CD8-positive, alpha-beta memory T cell (primary cell): Measurements from ENCODE around the gene BFSP1. TPM values are rescaled to one million over a fixed set of nuclear protein-coding genes. Genes with fewer than 3 reads are reported as not detected.

Experiments
- CTCF ChIA-PET: fragments of 350-600 bp; sonication (Branson Sonifier 250); formaldehyde crosslinking; loops from one replicate; lab custom pipeline; 2021; ENCODE audit warnings: antibody characterized with exemption; lab: Charles Lee
- POLR2A ChIA-PET: fragments of 350-600 bp; sonication (Branson Sonifier 250); formaldehyde crosslinking; loops from one replicate; lab custom pipeline; 2021; ENCODE audit warnings: antibody characterized with exemption; lab: Charles Lee
- DNase-seq, 5 donors: peaks; one replicate each; pipeline versions ENCODE4 v3.0.0 to v3.0.0-alpha.2; 2020 to 2022; ENCODE audit warnings: mixed read lengths in 1 of 5
- H3K27ac ChIP-seq: one replicate; pipeline ENCODE4 v1.7.0; 2013; ENCODE audit warnings: low read depth, mild to moderate bottlenecking, low read length, moderate library complexity
- H3K27me3 ChIP-seq: 2 replicates; pipeline ENCODE4 v1.7.0; 2013; ENCODE audit warnings: low read length, mild to moderate bottlenecking; ENCODE audit not compliant: insufficient read depth, poor library complexity, severe bottlenecking
- H3K36me3 ChIP-seq: 2 replicates; pipeline ENCODE4 v1.7.0; 2013; ENCODE audit warnings: mild to moderate bottlenecking, low read length, moderate library complexity; ENCODE audit not compliant: insufficient read depth
- H3K4me1 ChIP-seq: 2 replicates; pipeline ENCODE4 v1.7.0; 2013; ENCODE audit warnings: mild to moderate bottlenecking, low read length, moderate library complexity; ENCODE audit not compliant: insufficient read depth
- H3K4me3 ChIP-seq: 2 replicates; pipeline ENCODE4 v1.7.0; 2013; ENCODE audit warnings: mild to moderate bottlenecking, low read length
- H3K9me3 ChIP-seq: 2 replicates; pipeline ENCODE4 v1.7.0; 2013; ENCODE audit warnings: mild to moderate bottlenecking, low read length
- H3K27ac Mint-ChIP-seq, 8 donors: one replicate each; pipeline ENCODE4 v1.8.0; 2020 to 2021; ENCODE audit warnings: mixed read lengths in 8 of 8, mild to moderate bottlenecking in 6 of 8, inconsistent platforms in 3 of 8, moderate library complexity in 3 of 8
- H3K27me3 Mint-ChIP-seq, 2 donors: one replicate each; pipeline ENCODE4 v1.8.0; 2020 to 2021; ENCODE audit warnings: mixed read lengths in 2 of 2, mild to moderate bottlenecking in 1 of 2, moderate library complexity in 1 of 2
- H3K36me3 Mint-ChIP-seq, 3 donors: one replicate each; pipeline ENCODE4 v1.8.0; 2020 to 2021; ENCODE audit warnings: mixed read lengths in 3 of 3, inconsistent platforms in 1 of 3, mild to moderate bottlenecking in 1 of 3
- H3K4me1 Mint-ChIP-seq, 3 donors: one replicate each; pipeline ENCODE4 v1.8.0; 2020 to 2021; ENCODE audit warnings: mixed read lengths in 3 of 3, inconsistent platforms in 1 of 3, mild to moderate bottlenecking in 1 of 3
- H3K4me3 Mint-ChIP-seq, 7 donors: one replicate each; pipeline ENCODE4 v1.8.0; 2020 to 2021; ENCODE audit warnings: mixed read lengths in 7 of 7, mild to moderate bottlenecking in 6 of 7, moderate library complexity in 4 of 7, inconsistent platforms in 2 of 7
- H3K9me3 Mint-ChIP-seq, 5 donors: one replicate each; pipeline ENCODE4 v1.8.0; 2020 to 2022; ENCODE audit warnings: mixed read lengths in 5 of 5, mild to moderate bottlenecking in 3 of 5, moderate library complexity in 2 of 5, inconsistent platforms in 1 of 5
- polyA plus RNA-seq: library from polyadenylated mRNA; unstranded; fragments of 300-500 nt; fragmentation: Illumina TruSeq; gene quantifications from one replicate; pipeline ENCODE4 v1.2.3, GENCODE V29; 2021
- total RNA-seq, 2 experiments: library from RNA; stranded (reverse); gene quantifications; one replicate each; pipeline ENCODE4 v1.2.3, GENCODE V29; 2021

The BFSP1 gene
- total RNA-seq (under 1 TPM; 0.24 to 0.26 TPM), polyA plus RNA-seq (1.8 TPM)

GRCh38 chr20:17530716-17531664 is at the start of gene BFSP1:
Gene BFSP1 (minus strand): TSS chr20:17531379. CDS start chr20:17531329, 50 bp downstream.
- H3K27me3 ChIP-seq, result no peaks in the 10 kb centered on the region
- no peaks in the 10 kb centered on the region for H3K36me3 ChIP-seq
- DNase-seq, result peak in 3 of 5 donors; percentile 16 to 55 (median 31)
- H3K9me3 ChIP-seq, result no peaks in the 10 kb centered on the region
- H3K27ac ChIP-seq, result peak within 1 kb of the TSS; percentile 38
- H3K27ac Mint-ChIP-seq, result peak within 1 kb of the TSS in 5 of 8 donors; percentile 78 to 87 (median 81)
- CTCF ChIA-PET, result interaction anchor here (0.7 to 1.2 kb wide), 3 partner anchors 26 to 84 kb away, joined by 3 to 6 read pairs (median 3); no protein-coding TSS in a partner anchor
- peaks cover 4% of the 10 kb centered on the region for H3K4me1 ChIP-seq
- peak within 1 kb of the TSS; percentile 47 for H3K4me3 ChIP-seq
- POLR2A ChIA-PET, result interaction anchor here (0.7 to 1.5 kb wide), 4 partner anchors 40 to 977 kb away, joined by 3 to 6 read pairs (median 4); partner anchors contain the start of genes RRBP1 and SEC23B
- peaks cover 11 to 21% (median 18%) of the 10 kb centered on the region in 3 donors for H3K4me1 Mint-ChIP-seq
- H3K9me3 Mint-ChIP-seq, result no peaks in the 10 kb centered on the region
- H3K36me3 Mint-ChIP-seq, result no peaks in the 10 kb centered on the region
- H3K4me3 Mint-ChIP-seq, result peak within 1 kb of the TSS; percentile 83 to 95 (median 88)
- H3K27me3 Mint-ChIP-seq, result peaks cover 5 to 10% of the 10 kb centered on the region in 2 donors

GRCh38 chr20:17580895-17581294 is 49.7 kb upstream of the BFSP1 start:
- no peaks in the 10 kb centered on the region for H3K9me3 Mint-ChIP-seq
- Histone ChIP-seq H3K4me1 (no peaks in the 10 kb centered on the region), H3K9me3 (no peaks in the 10 kb centered on the region), H3K4me3 (no peak overlapping the region), H3K27ac (no peak overlapping the region), H3K27me3 (no peaks in the 10 kb centered on the region), H3K36me3 (no peaks in the 10 kb centered on the region)
- H3K27me3 Mint-ChIP-seq, result no peaks in the 10 kb centered on the region
- H3K27ac Mint-ChIP-seq, result peak overlapping the region in 1 of 8 donors; percentile 2
- H3K4me1 Mint-ChIP-seq, result peaks cover 39 to 59% (median 40%) of the 10 kb centered on the region in 3 donors
- no peak for DNase-seq
- no peak overlapping the region for H3K4me3 Mint-ChIP-seq
- H3K36me3 Mint-ChIP-seq, result peaks cover 0 to 16% (median 1%) of the 10 kb centered on the region in 3 donors
- ChIA-PET CTCF (interaction anchor here (1.0 kb wide), 1 partner anchor 14 kb away, joined by 3 read pairs; no protein-coding TSS in a partner anchor), POLR2A (no interaction called here)

- ChIA-PET CTCF (interaction anchor here (1.4 to 1.5 kb wide), 2 partner anchors 9 to 31 kb away, joined by 4 to 6 read pairs; partner anchors contain the start of gene DSTN), POLR2A (no interaction called here)
- no peaks in the 10 kb centered on the region for H3K27me3 Mint-ChIP-seq
- H3K4me1 Mint-ChIP-seq, result peaks cover 35 to 51% (median 38%) of the 10 kb centered on the region in 3 donors
- Histone ChIP-seq H3K27ac (no peak overlapping the region), H3K4me1 (no peaks in the 10 kb centered on the region), H3K9me3 (no peaks in the 10 kb centered on the region), H3K4me3 (no peak overlapping the region), H3K27me3 (no peaks in the 10 kb centered on the region), H3K36me3 (no peaks in the 10 kb centered on the region)
- H3K27ac Mint-ChIP-seq, result peak overlapping the region in 1 of 8 donors; percentile 55
- peaks cover 0 to 14% (median 1%) of the 10 kb centered on the region in 3 donors for H3K36me3 Mint-ChIP-seq
- H3K9me3 Mint-ChIP-seq, result no peaks in the 10 kb centered on the region
- no peak overlapping the region for H3K4me3 Mint-ChIP-seq
- no peak for DNase-seq
Observed at GRCh38 chr20:17579369-17580039, 48.3 kb upstream of the BFSP1 start.

- no peaks in the 10 kb centered on the region for H3K9me3 ChIP-seq
Observed at GRCh38 chr20:17576215-17576614, 45.0 kb upstream of the BFSP1 start.

GRCh38 chr20:17573463-17573862 is 42.3 kb upstream of the BFSP1 start:
- peaks cover 31 to 59% (median 38%) of the 10 kb centered on the region in 3 donors for H3K4me1 Mint-ChIP-seq
- H3K9me3 Mint-ChIP-seq, result no peaks in the 10 kb centered on the region
- H3K36me3 ChIP-seq, result no peaks in the 10 kb centered on the region
- H3K36me3 Mint-ChIP-seq, result peaks cover 0 to 16% (median 0%) of the 10 kb centered on the region in 3 donors
- H3K27ac Mint-ChIP-seq, result peak overlapping the region in 1 of 8 donors; percentile 64
- peak overlapping the region in 1 of 7 donors; percentile 51 for H3K4me3 Mint-ChIP-seq
- no peaks in the 10 kb centered on the region for H3K27me3 ChIP-seq
- CTCF ChIA-PET, result interaction anchor here (1.2 to 1.7 kb wide), 2 partner anchors 45 to 108 kb away, joined by 3 read pairs; no protein-coding TSS in a partner anchor
- H3K4me1 ChIP-seq, result peaks cover 12% of the 10 kb centered on the region
- POLR2A ChIA-PET, result no interaction called here
- DNase-seq, result no peak
- H3K4me3 ChIP-seq, result no peak overlapping the region
- H3K27me3 Mint-ChIP-seq, result peaks cover 0 to 2% of the 10 kb centered on the region in 2 donors
- no peak overlapping the region for H3K27ac ChIP-seq
- no peaks in the 10 kb centered on the region for H3K9me3 ChIP-seq

More at GRCh38 chr20:17576215-17576614, 45.0 kb upstream of the BFSP1 start:
- ChIA-PET POLR2A (no interaction called here), CTCF (interaction anchor here (0.8 kb wide), 1 partner anchor 106 kb away, joined by 3 read pairs; the partner anchor contains the start of gene RRBP1)
- Mint-ChIP-seq H3K4me1 (peaks cover 41 to 65% (median 54%) of the 10 kb centered on the region in 3 donors), H3K27me3 (no peaks in the 10 kb centered on the region), H3K27ac (no peak overlapping the region), H3K9me3 (no peaks in the 10 kb centered on the region), H3K4me3 (no peak overlapping the region), H3K36me3 (peaks cover 0 to 10% (median 0%) of the 10 kb centered on the region in 3 donors)
- no peaks in the 10 kb centered on the region for H3K27me3 ChIP-seq
- no peak for DNase-seq
- H3K27ac ChIP-seq, result no peak overlapping the region
- H3K4me1 ChIP-seq, result peaks cover 6% of the 10 kb centered on the region
- no peaks in the 10 kb centered on the region for H3K36me3 ChIP-seq
- H3K4me3 ChIP-seq, result no peak overlapping the region

GRCh38 chr20:17572034-17572638 is 41.0 kb upstream of the BFSP1 start:
- no peaks in the 10 kb centered on the region for H3K9me3 ChIP-seq
- Mint-ChIP-seq H3K27me3 (peaks cover 0 to 2% of the 10 kb centered on the region in 2 donors), H3K27ac (peak overlapping the region in 4 of 8 donors; percentile 6 to 92 (median 25)), H3K4me1 (peaks cover 31 to 57% (median 38%) of the 10 kb centered on the region in 3 donors), H3K4me3 (peak overlapping the region in 4 of 7 donors; percentile 1 to 95 (median 32)), H3K36me3 (peaks cover 0 to 16% (median 0%) of the 10 kb centered on the region in 3 donors), H3K9me3 (no peaks in the 10 kb centered on the region)
- H3K27ac ChIP-seq, result no peak overlapping the region
- no peak for DNase-seq
- POLR2A ChIA-PET, result interaction anchor here (2.6 kb wide), 1 partner anchor 110 kb away, joined by 17 read pairs; the partner anchor contains the start of gene RRBP1
- H3K27me3 ChIP-seq, result no peaks in the 10 kb centered on the region
- CTCF ChIA-PET, result interaction anchor here (1.2 to 2.6 kb wide), 4 partner anchors 41 to 110 kb away, joined by 3 to 15 read pairs (median 5); partner anchors contain the start of genes BFSP1 and RRBP1
- H3K4me3 ChIP-seq, result no peak overlapping the region
- H3K4me1 ChIP-seq, result peaks cover 12% of the 10 kb centered on the region
- no peaks in the 10 kb centered on the region for H3K36me3 ChIP-seq

GRCh38 chr20:17571153-17571527 is 40.0 kb upstream of the BFSP1 start:
- Histone ChIP-seq H3K27ac (no peak overlapping the region), H3K4me3 (peak overlapping the region; percentile 75), H3K36me3 (no peaks in the 10 kb centered on the region), H3K27me3 (no peaks in the 10 kb centered on the region), H3K9me3 (no peaks in the 10 kb centered on the region), H3K4me1 (peaks cover 12% of the 10 kb centered on the region)
- peak overlapping the region; percentile 81 to 97 (median 92) for H3K27ac Mint-ChIP-seq
- peaks cover 0 to 2% of the 10 kb centered on the region in 2 donors for H3K27me3 Mint-ChIP-seq
- no peak for DNase-seq
- H3K36me3 Mint-ChIP-seq, result peaks cover 0 to 15% (median 0%) of the 10 kb centered on the region in 3 donors
- H3K4me1 Mint-ChIP-seq, result peaks cover 31 to 53% (median 36%) of the 10 kb centered on the region in 3 donors
- CTCF ChIA-PET, result interaction anchor here (0.7 to 2.6 kb wide), 15 partner anchors 19 to 995 kb away, joined by 3 to 15 read pairs (median 3); partner anchors contain the start of genes BFSP1 and RRBP1
- H3K9me3 Mint-ChIP-seq, result no peaks in the 10 kb centered on the region
- peak overlapping the region; percentile 88 to 97 (median 94) for H3K4me3 Mint-ChIP-seq
- POLR2A ChIA-PET, result interaction anchor here (0.9 to 2.6 kb wide), 4 partner anchors 39 to 111 kb away, joined by 3 to 17 read pairs (median 6); partner anchors contain the start of genes BFSP1 and RRBP1
